Mesodermal cell (in vitro differentiated cells): ENCODE measurements around the gene TPO.
"Not testable (repeated sequence)": the region's sequence is repeated elsewhere in the genome, so short reads cannot be mapped to it uniquely, and the experiment has no call there.

Experiments
- H3K27ac ChIP-seq: 2 replicates; pipeline ENCODE4 v1.7.0; 2013; ENCODE audit warnings: mild to moderate bottlenecking, low read depth, low read length, moderate library complexity; ENCODE audit not compliant: severe bottlenecking
- H3K36me3 ChIP-seq: 2 replicates; pipeline ENCODE4 v1.7.1; 2013; ENCODE audit warnings: mild to moderate bottlenecking, low read length, moderate library complexity; ENCODE audit not compliant: control insufficient read depth, insufficient read depth
- H3K4me1 ChIP-seq: one replicate; pipeline ENCODE4 v1.7.1; 2013; ENCODE audit warnings: mild to moderate bottlenecking, low read length; ENCODE audit not compliant: insufficient read depth, control insufficient read depth, poor library complexity, severe bottlenecking
- H3K4me3 ChIP-seq: 2 replicates; pipeline ENCODE4 v1.7.0; 2013; ENCODE audit warnings: low read length, control low read depth, mild to moderate bottlenecking; ENCODE audit not compliant: insufficient read depth, poor library complexity, severe bottlenecking; ENCODE audit errors: extremely low read depth
- H3K9me3 ChIP-seq: 2 replicates; pipeline ENCODE4 v1.7.1; 2013; ENCODE audit warnings: mild to moderate bottlenecking, low read length, moderate library complexity; ENCODE audit not compliant: control insufficient read depth
- WGBS, 2 experiments: methylation state at CpG; one replicate each; pipeline ENCODE4 v1.1.5; 2013; ENCODE audit warnings: missing lambda C conversion rate in 2 of 2; ENCODE audit not compliant: insufficient coverage in 2 of 2; 5-methylcytosine and 5-hydroxymethylcytosine counted together

TPO gene

GRCh38 chr2:1571477-1572417 lies 158.5 kb downstream of the TPO start:
- no peak overlapping the region for H3K27ac ChIP-seq
- no peaks in the 10 kb centered on the region for H3K36me3 ChIP-seq
- peaks cover 5% of the 10 kb centered on the region for H3K9me3 ChIP-seq
- no peak overlapping the region for H3K4me3 ChIP-seq
- no peaks in the 10 kb centered on the region for H3K4me1 ChIP-seq
- 91 to 92% methylated on average over 14 of the region's 17 CpGs for WGBS, 2 experiments

DNA sequence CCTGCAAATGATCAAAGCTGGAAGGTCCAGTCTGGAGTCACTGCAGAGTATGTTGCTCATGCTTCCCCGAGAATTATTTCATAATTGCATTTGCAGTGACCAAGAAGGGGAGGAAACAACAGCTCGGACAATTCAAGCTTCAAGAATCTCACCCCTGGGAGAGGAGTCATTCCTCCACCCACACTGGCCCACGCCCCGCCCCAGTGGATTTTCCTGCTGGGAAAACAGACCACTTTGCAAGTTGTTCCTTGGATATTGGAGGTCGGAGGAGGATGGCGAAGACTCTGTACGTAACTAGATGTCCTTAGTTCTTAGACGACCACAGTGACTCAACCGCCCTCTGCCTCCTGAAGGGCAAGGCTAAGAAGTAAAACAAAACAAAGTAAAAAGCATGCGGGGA lies 159.4 kb downstream of the TPO start:
- Histone ChIP-seq H3K4me3 (no peak overlapping the region), H3K27ac (no peak overlapping the region), H3K9me3 (peaks cover under 1% of the 10 kb centered on the region), H3K36me3 (no peaks in the 10 kb centered on the region), H3K4me1 (no peaks in the 10 kb centered on the region)
- 92% methylated on average over 4 of the region's 10 CpGs for WGBS, 2 experiments

DNA sequence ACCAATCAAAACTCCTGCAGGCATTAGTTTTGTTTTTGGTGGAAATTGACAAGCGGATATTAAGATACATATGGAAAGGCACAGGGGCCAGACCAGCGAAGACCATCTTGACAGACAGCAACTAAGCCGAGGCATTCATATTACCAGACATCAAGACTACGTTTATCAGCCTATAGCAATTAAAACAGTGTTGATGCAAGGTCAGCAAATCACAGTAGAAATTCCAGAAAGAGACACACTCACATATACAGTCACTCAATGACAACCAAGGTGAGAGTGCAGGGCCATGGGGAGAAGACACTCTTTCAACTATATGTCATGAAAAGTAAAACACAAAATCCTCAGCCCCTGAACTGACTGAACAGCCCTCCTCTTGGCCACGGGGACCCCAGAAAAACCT lies 164.6 kb downstream of the TPO start:
- Histone ChIP-seq H3K9me3 (no peaks in the 10 kb centered on the region), H3K4me1 (no peaks in the 10 kb centered on the region), H3K27ac (no peak overlapping the region), H3K4me3 (no peak overlapping the region), H3K36me3 (no peaks in the 10 kb centered on the region)
- 82 to 100% methylated on average over 1 to 2 of the region's 5 CpGs for WGBS, 2 experiments

DNA sequence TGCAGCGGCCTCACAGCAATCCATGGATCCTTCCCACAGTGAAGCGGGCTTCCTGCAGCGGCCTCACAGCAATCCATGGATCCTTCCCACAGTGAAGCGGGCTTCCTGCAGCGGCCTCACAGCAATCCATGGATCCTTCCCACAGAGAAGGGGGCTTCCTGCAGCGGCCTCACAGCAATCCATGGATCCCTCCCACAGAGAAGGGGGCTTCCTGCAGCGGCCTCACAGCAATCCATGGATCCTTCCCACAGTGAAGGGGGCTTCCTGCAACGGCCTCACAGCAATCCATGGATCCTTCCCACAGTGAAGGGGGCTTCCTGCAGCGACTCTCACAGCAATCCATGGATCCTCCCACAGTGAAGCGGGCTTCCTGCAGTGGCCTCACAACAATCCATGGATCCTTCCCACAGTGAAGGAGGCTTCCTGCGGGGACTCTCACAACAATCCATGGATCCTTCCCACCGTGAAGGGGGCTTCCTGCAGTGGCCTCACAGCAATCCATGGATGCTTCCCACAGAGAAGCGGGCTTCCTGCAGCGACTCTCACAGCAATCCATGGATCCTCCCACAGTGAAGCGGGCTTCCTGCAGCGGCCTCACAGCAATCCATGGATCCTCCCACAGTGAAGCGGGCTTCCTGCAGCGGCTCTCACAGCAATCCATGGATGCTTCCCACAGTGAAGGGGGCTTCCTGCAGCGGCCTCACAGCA lies 168.1 kb downstream of the TPO start:
- H3K4me3 ChIP-seq, H3K9me3 ChIP-seq, H3K4me1 ChIP-seq, H3K27ac ChIP-seq, H3K36me3 ChIP-seq: not testable (repeated sequence)
- 86 to 89% methylated on average over 17 to 18 of the region's 19 CpGs for WGBS, 2 experiments

DNA sequence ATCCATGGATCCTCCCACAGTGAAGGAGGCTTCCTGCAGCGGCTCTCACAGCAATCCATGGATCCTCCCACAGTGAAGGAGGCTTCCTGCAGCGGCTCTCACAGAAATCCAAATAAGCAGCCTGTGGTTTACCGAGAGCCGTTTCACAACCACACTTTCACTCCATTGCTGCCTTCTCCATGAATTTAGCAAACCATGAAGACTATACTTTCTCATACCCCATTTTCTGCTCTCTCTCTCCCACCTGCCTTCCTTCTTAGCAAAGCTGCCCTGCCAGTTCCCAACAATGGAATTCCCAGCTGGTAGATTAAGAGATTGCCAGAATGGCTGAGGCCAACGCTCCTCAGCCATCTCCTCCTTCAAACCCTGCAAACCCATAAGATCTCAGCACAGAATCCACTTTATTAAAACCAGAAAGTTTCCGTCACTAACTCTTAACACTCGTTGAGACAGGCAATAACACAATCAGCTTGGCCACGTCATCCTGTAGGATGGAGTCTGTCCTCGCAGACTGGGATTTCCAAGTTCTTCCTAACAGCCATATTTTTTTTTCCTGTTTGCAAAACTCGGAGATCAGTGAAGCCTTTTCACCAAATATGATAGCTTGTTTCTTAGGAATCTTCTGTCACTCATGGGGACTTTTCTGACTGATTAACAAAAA lies 168.8 kb downstream of the TPO start:
- no peak overlapping the region for H3K27ac ChIP-seq
- H3K4me3 ChIP-seq: no peak overlapping the region
- whole genome bisulfite sequencing, 2 experiments: 85 to 98% methylated on average over 8 to 10 of the region's 10 CpGs
- H3K4me1 ChIP-seq: no peaks in the 10 kb centered on the region
- H3K9me3 ChIP-seq: no peaks in the 10 kb centered on the region
- no peaks in the 10 kb centered on the region for H3K36me3 ChIP-seq

DNA sequence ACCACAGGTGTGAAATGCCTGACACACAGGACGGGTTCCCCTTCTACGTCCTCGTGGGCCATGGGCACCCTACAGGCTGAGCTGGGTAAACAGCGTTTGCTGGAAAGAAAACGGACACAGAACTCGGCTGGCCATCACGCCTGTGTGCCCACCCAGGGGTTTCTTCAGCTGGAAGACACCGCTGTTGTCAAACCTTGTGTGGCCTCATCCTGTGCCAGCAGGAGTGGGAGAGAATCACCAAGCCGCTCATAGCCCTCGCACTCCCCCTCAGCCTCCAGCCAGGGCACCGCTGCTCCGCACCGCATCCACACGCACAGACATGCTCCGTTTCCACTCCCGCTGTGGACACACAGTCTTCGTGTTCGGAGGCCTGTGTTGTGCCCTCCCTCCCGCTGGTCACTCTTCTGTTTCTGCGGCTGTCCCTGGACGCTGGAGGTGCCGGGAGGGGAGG lies 169.7 kb downstream of the TPO start:
- H3K4me3 ChIP-seq: no peak overlapping the region
- 95 to 96% methylated on average over 20 to 22 of the region's 22 CpGs for WGBS, 2 experiments
- H3K4me1 ChIP-seq: no peaks in the 10 kb centered on the region
- no peaks in the 10 kb centered on the region for H3K36me3 ChIP-seq
- H3K9me3 ChIP-seq: no peaks in the 10 kb centered on the region
- no peak overlapping the region for H3K27ac ChIP-seq

GRCh38 chr2:1584051-1584531 lies 170.8 kb downstream of the TPO start:
- H3K4me3 ChIP-seq: no peak overlapping the region
- 95 to 96% methylated on average over 20 to 21 of the region's 21 CpGs for WGBS, 2 experiments
- H3K27ac ChIP-seq: no peak overlapping the region
- peaks cover 7% of the 10 kb centered on the region for H3K4me1 ChIP-seq
- H3K9me3 ChIP-seq: no peaks in the 10 kb centered on the region
- H3K36me3 ChIP-seq: no peaks in the 10 kb centered on the region

DNA sequence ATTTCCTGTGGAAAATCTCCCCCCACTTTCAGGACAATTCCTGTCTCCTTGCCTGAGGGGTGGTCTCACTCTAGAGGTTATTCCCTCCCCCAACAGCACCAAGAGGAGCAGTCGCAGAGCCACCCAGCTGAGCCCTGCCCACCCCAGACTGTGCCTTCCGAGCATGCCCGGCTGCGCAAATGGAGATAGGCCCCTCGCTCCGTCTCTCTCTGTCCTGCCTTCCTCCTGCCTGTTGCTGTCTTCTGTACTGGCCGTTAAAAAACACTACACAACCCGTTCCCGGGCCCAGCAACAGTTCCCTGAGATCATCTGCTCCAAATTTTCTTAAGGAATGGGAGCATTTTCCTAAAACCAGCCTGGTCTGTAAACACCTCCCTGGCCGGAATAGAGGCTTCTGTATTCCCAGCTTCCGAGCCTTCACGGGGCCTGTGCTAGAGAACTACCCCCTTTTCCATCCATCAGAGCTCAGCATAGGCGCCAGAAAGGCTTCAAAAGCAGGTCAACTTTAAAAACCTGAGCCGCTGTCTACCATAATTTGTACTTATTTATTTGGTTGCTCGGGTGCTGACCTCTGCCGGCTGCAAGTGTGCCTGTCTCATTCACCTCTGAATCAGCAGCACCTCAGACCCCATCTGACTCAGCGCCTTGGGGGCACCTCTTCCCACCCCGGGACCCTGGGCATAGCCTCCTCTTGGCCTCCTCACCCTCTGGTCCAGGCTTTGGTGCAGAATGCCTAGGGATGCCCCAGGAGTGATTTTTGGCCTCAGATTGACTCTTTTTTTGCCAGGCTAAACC lies 171.6 kb downstream of the TPO start:
- Histone ChIP-seq H3K9me3 (no peaks in the 10 kb centered on the region), H3K36me3 (no peaks in the 10 kb centered on the region), H3K4me1 (peaks cover 15% of the 10 kb centered on the region), H3K4me3 (no peak overlapping the region), H3K27ac (no peak overlapping the region)
- 85 to 87% methylated on average over 14 to 18 of the region's 18 CpGs for WGBS, 2 experiments

DNA sequence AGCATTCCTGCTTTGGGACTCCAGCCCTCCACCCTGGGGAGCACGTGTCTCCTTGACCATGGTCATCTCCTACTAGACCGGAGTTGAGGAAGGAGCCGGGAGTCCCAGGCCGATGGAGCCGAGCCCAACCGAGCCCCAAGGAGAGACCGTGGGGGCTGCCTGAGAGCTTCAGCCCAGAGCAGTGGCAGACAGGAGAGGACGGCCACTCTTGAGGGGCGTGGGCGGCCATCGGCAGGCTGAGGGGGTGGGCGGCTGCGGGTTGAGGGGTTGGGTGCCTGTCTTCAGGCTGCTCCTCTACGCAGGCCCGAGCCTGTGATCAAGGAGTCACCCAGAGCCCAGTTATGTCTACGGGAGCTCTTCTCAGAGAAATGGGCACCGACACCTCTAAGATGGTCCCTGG lies 172.4 kb downstream of the TPO start:
- no peak overlapping the region for H3K27ac ChIP-seq
- H3K36me3 ChIP-seq: no peaks in the 10 kb centered on the region
- H3K9me3 ChIP-seq: no peaks in the 10 kb centered on the region
- H3K4me1 ChIP-seq: peaks cover 16% of the 10 kb centered on the region
- H3K4me3 ChIP-seq: no peak overlapping the region
- WGBS, 2 experiments: 93 to 97% methylated on average over 12 to 17 of the region's 17 CpGs
